Keratinocyte (primary cell): ENCODE data around the gene NTNG2. TPM values are rescaled to one million over a fixed set of nuclear protein-coding genes. Genes with fewer than 3 reads are reported as not detected.

Source experiments
- DNase-seq: peaks from one replicate; pipeline ENCODE4 v3.0.0-alpha.2; 2011; ENCODE audit warnings: low read depth, missing footprints, low spot score
- FAIRE-seq: peaks from 2 replicates; lab custom pipeline; 2011; peaks lifted over from hg19 to GRCh38; lab: Jason Lieb, UNC
- H2AFZ ChIP-seq: 2 replicates; pipeline ENCODE4 v1.6.0; 2012; ENCODE audit warnings: low read length, control low read depth, inconsistent platforms; ENCODE audit not compliant: control insufficient read depth
- H3K27ac ChIP-seq: 2 replicates; pipeline ENCODE4 v1.5.1; 2011; ENCODE audit warnings: low read length; ENCODE audit not compliant: control insufficient read depth, insufficient read depth
- H3K27me3 ChIP-seq: 3 replicates; pipeline ENCODE4 v1.6.0; 2011; ENCODE audit warnings: low read length; ENCODE audit not compliant: control insufficient read depth, insufficient read depth; ENCODE audit errors: extremely low read depth
- H3K36me3 ChIP-seq, 2 experiments: 2 replicates in 1 of 2; 3 replicates in 1 of 2; pipeline ENCODE4 v1.5.1; 2011; ENCODE audit warnings: low read length in 2 of 2, mild to moderate bottlenecking in 1 of 2; ENCODE audit not compliant: control insufficient read depth in 2 of 2, insufficient read depth in 2 of 2; ENCODE audit errors: extremely low read depth in 1 of 2
- H3K4me1 ChIP-seq: 3 replicates; pipeline ENCODE4 v1.5.1; 2011; ENCODE audit warnings: low read length; ENCODE audit not compliant: control insufficient read depth, insufficient read depth; ENCODE audit errors: extremely low read depth
- H3K4me2 ChIP-seq: 3 replicates; pipeline ENCODE4 v1.6.0; 2011; ENCODE audit warnings: low read depth, low read length; ENCODE audit not compliant: control insufficient read depth, insufficient read depth; ENCODE audit errors: extremely low read depth
- H3K4me3 ChIP-seq, 3 experiments: fragments of 200-600 bp in 1 of 3; sonication (generic) in 1 of 3; 2 replicates in 2 of 3; 3 replicates in 1 of 3; pipeline ENCODE4 v1.5.1; 2011 to 2016; ENCODE audit warnings: low read length in 3 of 3, mild to moderate bottlenecking in 3 of 3, control low read depth in 2 of 3, inconsistent platforms in 1 of 3, low read depth in 1 of 3, mixed read lengths in 1 of 3, mixed run types in 1 of 3, moderate library complexity in 1 of 3; ENCODE audit not compliant: control insufficient read depth in 2 of 3, insufficient read depth in 2 of 3; ENCODE audit errors: extremely low read depth in 1 of 3
- H3K79me2 ChIP-seq: 2 replicates; pipeline ENCODE4 v1.6.0; 2012; ENCODE audit warnings: low read length; ENCODE audit not compliant: control insufficient read depth, insufficient read depth
- H3K9ac ChIP-seq: 3 replicates; pipeline ENCODE4 v1.6.0; 2011; ENCODE audit warnings: low read length; ENCODE audit not compliant: control insufficient read depth, insufficient read depth; ENCODE audit errors: extremely low read depth
- H3K9me1 ChIP-seq: 3 replicates; pipeline ENCODE4 v1.6.0; 2011; ENCODE audit warnings: low read length; ENCODE audit not compliant: control insufficient read depth, insufficient read depth; ENCODE audit errors: extremely low read depth
- H3K9me3 ChIP-seq: 2 replicates; pipeline ENCODE4 v1.5.1; 2012; ENCODE audit warnings: low read depth, low read length; ENCODE audit not compliant: control insufficient read depth
- H4K20me1 ChIP-seq: 3 replicates; pipeline ENCODE4 v1.6.0; 2011; ENCODE audit warnings: low read length; ENCODE audit not compliant: control insufficient read depth, insufficient read depth; ENCODE audit errors: extremely low read depth
- EZH2 ChIP-seq: IDR thresholded peaks from one replicate; pipeline ENCODE4 v1.6.1; 2012; ENCODE audit warnings: inconsistent platforms, mild to moderate bottlenecking, low read length, moderate library complexity
- dilution Hi-C: fragments of 300-500 bp; cut with MboI; formaldehyde crosslinking; loops from one replicate; pipeline ENCODE4 v1.7.0; 2020; ENCODE audit warnings: low sequenced_read_pairs; ENCODE audit not compliant: extremely low pct_ligation_motif_present
- polyA plus RNA-seq, 5 experiments: library from polyadenylated mRNA; depleted of rRNA in 3 of 5; stranded (reverse) in 3 of 5; stranded (forward) in 1 of 5; unstranded in 1 of 5; fragments of >200 nt; gene quantifications; 1 replicate in 1 of 5; 2 replicates in 3 of 5; 3 replicates in 1 of 5; pipeline versions ENCODE4 v1.2.1 to v1.2.3, GENCODE V29; 2011 to 2012; ENCODE audit warnings: missing spikeins in 2 of 5, low read depth in 1 of 5, low replicate concordance in 1 of 5
- TF ChIP-seq, protein P1 (sequence below), 3 experiments: IDR thresholded peaks in 1 of 3; conservative IDR thresholded peaks in 1 of 3; optimal IDR thresholded peaks in 1 of 3; 2 replicates in 2 of 3; 3 replicates in 1 of 3; pipeline versions ENCODE3 to v1.5.1; 2011; ENCODE audit warnings: low read length in 3 of 3, mild to moderate bottlenecking in 3 of 3, moderate library complexity in 2 of 3, control low read depth in 1 of 3, inconsistent platforms in 1 of 3; ENCODE audit not compliant: insufficient read depth in 2 of 3; ENCODE audit errors: extremely low read depth in 1 of 3

Gene NTNG2
- polyA plus RNA-seq, 1 donor (not counting 4 experiments of a cell fraction or from before 2014, with no cell fraction given) = 0.05 TPM

DNA sequence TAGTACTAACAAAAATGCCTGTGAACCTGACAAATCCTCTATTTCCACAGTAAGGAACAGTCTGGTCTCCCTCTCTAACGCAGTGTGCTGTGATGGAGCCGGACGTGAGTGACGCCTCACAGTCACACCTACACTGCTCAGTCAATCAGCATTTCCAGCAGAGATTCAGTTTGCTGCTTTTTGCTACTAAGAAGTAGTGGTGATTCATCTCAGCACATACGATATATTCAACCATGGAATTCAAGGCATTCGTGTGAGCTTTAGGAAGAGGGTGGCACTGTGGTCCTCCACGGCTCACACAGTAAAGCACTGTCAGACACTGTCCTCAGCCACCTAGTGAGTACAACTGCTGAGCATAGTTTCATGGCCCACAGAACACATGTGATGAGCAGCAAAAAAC is 122.0 kb downstream of the NTNG2 start:
- DNase-seq = no peak
- no peak overlapping the region for H2AFZ ChIP-seq
- no peak overlapping the region for H3K4me2 ChIP-seq
- H3K4me1 ChIP-seq = no peaks in the 10 kb centered on the region
- H3K27me3 ChIP-seq = no peaks in the 10 kb centered on the region
- dilution Hi-C loops = no loop called here
- H3K27ac ChIP-seq = no peak overlapping the region
- H3K9me1 ChIP-seq = no peaks in the 10 kb centered on the region
- no peak overlapping the region for H3K9ac ChIP-seq
- peaks cover 24 to 44% of the 10 kb centered on the region in 2 experiments for H3K36me3 ChIP-seq
- H3K4me3 ChIP-seq = no peak overlapping the region
- no peaks in the 10 kb centered on the region for H3K9me3 ChIP-seq
- TF ChIP-seq, protein P1, sequence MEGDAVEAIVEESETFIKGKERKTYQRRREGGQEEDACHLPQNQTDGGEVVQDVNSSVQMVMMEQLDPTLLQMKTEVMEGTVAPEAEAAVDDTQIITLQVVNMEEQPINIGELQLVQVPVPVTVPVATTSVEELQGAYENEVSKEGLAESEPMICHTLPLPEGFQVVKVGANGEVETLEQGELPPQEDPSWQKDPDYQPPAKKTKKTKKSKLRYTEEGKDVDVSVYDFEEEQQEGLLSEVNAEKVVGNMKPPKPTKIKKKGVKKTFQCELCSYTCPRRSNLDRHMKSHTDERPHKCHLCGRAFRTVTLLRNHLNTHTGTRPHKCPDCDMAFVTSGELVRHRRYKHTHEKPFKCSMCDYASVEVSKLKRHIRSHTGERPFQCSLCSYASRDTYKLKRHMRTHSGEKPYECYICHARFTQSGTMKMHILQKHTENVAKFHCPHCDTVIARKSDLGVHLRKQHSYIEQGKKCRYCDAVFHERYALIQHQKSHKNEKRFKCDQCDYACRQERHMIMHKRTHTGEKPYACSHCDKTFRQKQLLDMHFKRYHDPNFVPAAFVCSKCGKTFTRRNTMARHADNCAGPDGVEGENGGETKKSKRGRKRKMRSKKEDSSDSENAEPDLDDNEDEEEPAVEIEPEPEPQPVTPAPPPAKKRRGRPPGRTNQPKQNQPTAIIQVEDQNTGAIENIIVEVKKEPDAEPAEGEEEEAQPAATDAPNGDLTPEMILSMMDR (optimal IDR thresholded peaks at IDR 0.05 in 1 of 3, IDR thresholded peaks at IDR 0.05 in 1 of 3, conservative IDR thresholded peaks at IDR 0.05 in 1 of 3; ENCODE audit: extremely low read depth in 1 of 3, insufficient read depth in 2 of 3, low read length in 3 of 3) = no peak
- TF ChIP-seq EZH2 = no peak
- H3K79me2 ChIP-seq = no peaks in the 10 kb centered on the region
- FAIRE-seq = no peak
- H4K20me1 ChIP-seq = no peaks in the 10 kb centered on the region

DNA sequence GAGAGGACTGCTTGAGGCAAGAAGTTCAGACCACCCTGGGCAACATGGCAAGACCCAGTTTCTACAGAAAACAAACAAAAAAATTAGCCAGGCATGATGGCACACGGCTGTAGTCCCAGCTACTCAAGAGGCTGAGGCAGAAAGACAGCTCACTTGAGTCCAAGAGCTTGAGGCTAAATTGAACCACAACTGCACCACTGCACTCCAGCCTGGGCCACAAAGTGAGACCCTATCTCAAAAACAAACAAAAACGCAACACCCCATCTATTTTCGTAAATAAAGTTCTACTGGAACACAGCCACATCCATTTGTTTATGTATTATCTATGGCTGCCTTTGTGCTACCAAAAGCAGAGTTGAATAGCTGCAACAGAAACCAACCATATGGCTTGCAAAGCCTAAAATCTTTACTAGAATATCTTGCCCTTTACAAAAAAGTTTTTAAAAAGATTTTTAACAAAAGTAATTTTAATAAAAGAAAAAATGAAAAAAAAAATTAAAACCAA is 125.5 kb downstream of the NTNG2 start:
- FAIRE-seq (no peak), DNase-seq (no peak)
- Histone ChIP-seq H3K79me2 (no peaks in the 10 kb centered on the region), H3K9me3 (no peaks in the 10 kb centered on the region), H3K9ac (no peak overlapping the region), H3K4me1 (no peaks in the 10 kb centered on the region), H3K27ac (no peak overlapping the region), H3K9me1 (no peaks in the 10 kb centered on the region), H4K20me1 (no peaks in the 10 kb centered on the region), H3K36me3 (peaks cover 19 to 22% of the 10 kb centered on the region in 2 experiments), H3K4me3 (no peak overlapping the region), H3K27me3 (no peaks in the 10 kb centered on the region), H3K4me2 (no peak overlapping the region), H2AFZ (no peak overlapping the region)
- dilution Hi-C loops = no loop called here
- TF ChIP-seq, protein P1 (optimal IDR thresholded peaks at IDR 0.05 in 1 of 3, IDR thresholded peaks at IDR 0.05 in 1 of 3, conservative IDR thresholded peaks at IDR 0.05 in 1 of 3; ENCODE audit: extremely low read depth in 1 of 3, insufficient read depth in 2 of 3, low read length in 3 of 3) = no peak
- TF ChIP-seq EZH2 = no peak
